Astrocyte of the hippocampus (primary cell): Measurements from ENCODE around the gene TBC1D8.

Experiments used
- DNase-seq: peaks from one replicate; pipeline ENCODE4 v3.0.0; 2011; ENCODE audit warnings: low read depth, low spot score

Gene TBC1D8

GRCh38 chr2:101135412-101136296 is 15.5 kb downstream of the TBC1D8 start:
- DNase-seq: no peak

GRCh38 chr2:101133492-101134100 is 17.6 kb downstream of the TBC1D8 start:
- no peak for DNase-seq

GRCh38 chr2:101132202-101132601 is 19.0 kb downstream of the TBC1D8 start:
- no peak for DNase-seq

- no peak for DNase-seq
Measured at GRCh38 chr2:101130081-101130480, 21.1 kb downstream of the TBC1D8 start.

- no peak for DNase-seq
Measured at GRCh38 chr2:101127319-101128056, 23.7 kb downstream of the TBC1D8 start.

GRCh38 chr2:101125808-101126207 is 25.4 kb downstream of the TBC1D8 start:
- no peak for DNase-seq

- DNase-seq: peak; percentile 36
Measured at GRCh38 chr2:101125374-101125773, 25.8 kb downstream of the TBC1D8 start.

- DNase-seq: peak; percentile 68
Measured at GRCh38 chr2:101124643-101125366, 26.4 kb downstream of the TBC1D8 start.

GRCh38 chr2:101123795-101124471 is 27.2 kb downstream of the TBC1D8 start:
- DNase-seq: no peak

GRCh38 chr2:101121174-101121573 is 30.0 kb downstream of the TBC1D8 start:
- DNase-seq: no peak

GRCh38 chr2:101120124-101120996 is 30.8 kb downstream of the TBC1D8 start:
- DNase-seq: peak; percentile 58

GRCh38 chr2:101119431-101119830 is 31.8 kb downstream of the TBC1D8 start:
- peak; percentile 20 for DNase-seq

GRCh38 chr2:101116841-101117552 is 34.2 kb downstream of the TBC1D8 start:
- DNase-seq: no peak

GRCh38 chr2:101116348-101116747 is 34.8 kb downstream of the TBC1D8 start:
- no peak for DNase-seq

- DNase-seq: no peak
Measured at GRCh38 chr2:101115664-101116063, 35.5 kb downstream of the TBC1D8 start.

- DNase-seq: no peak
Measured at GRCh38 chr2:101114815-101115214, 36.4 kb downstream of the TBC1D8 start.

GRCh38 chr2:101114268-101114783 is 36.9 kb downstream of the TBC1D8 start:
- no peak for DNase-seq

GRCh38 chr2:101113441-101114267 is 37.5 kb downstream of the TBC1D8 start:
- peak; percentile 16 for DNase-seq
